IMR-90 (cell line): ENCODE measurements around the gene PIMREG. TPM values are rescaled to one million over a fixed set of nuclear protein-coding genes. Genes with fewer than 3 reads are reported as not detected.
A peak's percentile ranks its signal among the peaks of the same experiment; 100 is the strongest.

Experiments used
- ATAC-seq: fragments of 200-7000 bp; cut with Tn5 transposase; 2 replicates; pipeline ENCODE4 v1.9.1; 2020; ENCODE audit warnings: low read depth, mild to moderate bottlenecking, moderate library complexity
- BruUV-seq: library from RNA; stranded (reverse); fragments of 400-500 nt; replicated peaks from 2 replicates; lab custom pipeline; 2021; lab: Mats Ljungman, UMichigan
- CTCF ChIA-PET: fragments of 300-600 bp; formaldehyde crosslinking; extraction: SDS; loops from one replicate; lab custom pipeline; 2021; ENCODE audit warnings: antibody characterized with exemption; lab: Yijun Ruan, JAX
- POLR2A ChIA-PET: fragments of 300-600 bp; sonication (Branson Sonifier 250); formaldehyde crosslinking; loops from one replicate; lab custom pipeline; 2022; ENCODE audit warnings: antibody characterized with exemption; ENCODE audit not compliant: unreplicated experiment; lab: Charles Lee
- DNase-seq: peaks from one replicate; pipeline ENCODE4 v3.0.0; 2013
- H2AFZ ChIP-seq: replicated peaks from 2 replicates; pipeline ENCODE3; 2013; ENCODE audit warnings: low read length, mild to moderate bottlenecking; ENCODE audit not compliant: poor library complexity
- H2AK5ac ChIP-seq: 2 replicates; pipeline ENCODE4 v1.6.1; 2013; ENCODE audit warnings: low read depth, low read length, inconsistent platforms
- H2AK9ac ChIP-seq: replicated peaks from 2 replicates; pipeline ENCODE3; 2013; ENCODE audit warnings: mild to moderate bottlenecking, low read depth, low read length, moderate library complexity; ENCODE audit not compliant: poor library complexity
- H2BK120ac ChIP-seq: 2 replicates; pipeline ENCODE4 v1.6.1; 2013; ENCODE audit warnings: low read depth, low read length, inconsistent platforms
- H2BK15ac ChIP-seq: 3 replicates; pipeline ENCODE4 v1.6.1; 2013; ENCODE audit warnings: low read depth, low read length, inconsistent platforms
- H2BK20ac ChIP-seq: 2 replicates; pipeline ENCODE4 v1.6.1; 2013; ENCODE audit warnings: low read depth, mild to moderate bottlenecking, inconsistent platforms, low read length, moderate library complexity
- H2BK5ac ChIP-seq: 2 replicates; pipeline ENCODE4 v1.6.1; 2013; ENCODE audit warnings: mild to moderate bottlenecking, low read depth, low read length, inconsistent platforms; ENCODE audit not compliant: poor library complexity, severe bottlenecking
- H3K14ac ChIP-seq: replicated peaks from 2 replicates; pipeline ENCODE4 v1.6.1; 2013; ENCODE audit warnings: low read depth, low read length, inconsistent platforms
- H3K18ac ChIP-seq: 2 replicates; pipeline ENCODE4 v1.6.1; 2013; ENCODE audit warnings: low read depth, low read length, control low read depth
- H3K23ac ChIP-seq: 2 replicates; pipeline ENCODE4 v1.6.1; 2013; ENCODE audit warnings: low read depth, low read length, inconsistent platforms
- H3K27ac ChIP-seq: 2 replicates; pipeline ENCODE4 v1.5.1; 2013; ENCODE audit warnings: mild to moderate bottlenecking, control low read depth, low read length; ENCODE audit not compliant: insufficient read depth
- H3K27me3 ChIP-seq: 2 replicates; pipeline ENCODE4 v1.6.1; 2013; ENCODE audit warnings: low read length; ENCODE audit not compliant: control insufficient read depth, insufficient read depth
- H3K36me3 ChIP-seq: 2 replicates; pipeline ENCODE4 v1.6.1; 2013; ENCODE audit warnings: low read length, mixed read lengths; ENCODE audit not compliant: control insufficient read depth, insufficient read depth
- H3K4ac ChIP-seq: 2 replicates; pipeline ENCODE4 v1.6.1; 2013; ENCODE audit warnings: low read depth, low read length, inconsistent platforms
- H3K4me1 ChIP-seq: 2 replicates; pipeline ENCODE4 v1.6.1; 2013; ENCODE audit warnings: low read length, mixed read lengths; ENCODE audit not compliant: control insufficient read depth, insufficient read depth
- H3K4me2 ChIP-seq: 2 replicates; pipeline ENCODE4 v1.6.1; 2013; ENCODE audit warnings: low read depth, mild to moderate bottlenecking, control low read depth, low read length, moderate library complexity
- H3K4me3 ChIP-seq: 2 replicates; pipeline ENCODE4 v1.5.1; 2013; ENCODE audit warnings: low read depth, mild to moderate bottlenecking, control low read depth, low read length, moderate library complexity; ENCODE audit not compliant: insufficient read depth
- H3K56ac ChIP-seq: 2 replicates; pipeline ENCODE4 v1.6.1; 2013; ENCODE audit warnings: low read length, inconsistent platforms; ENCODE audit not compliant: insufficient read depth; ENCODE audit errors: extremely low read depth
- H3K79me1 ChIP-seq, 2 experiments: 2 replicates each; pipeline ENCODE4 v1.6.1; 2013; ENCODE audit warnings: low read length in 2 of 2, inconsistent platforms in 1 of 2, low read depth in 1 of 2
- H3K9ac ChIP-seq: 2 replicates; pipeline ENCODE4 v1.6.1; 2013; ENCODE audit warnings: low read depth, low read length, control low read depth
- H3K9me1 ChIP-seq: 2 replicates; pipeline ENCODE4 v1.6.1; 2013; ENCODE audit warnings: low read length, inconsistent platforms; ENCODE audit not compliant: insufficient read depth
- H3K9me3 ChIP-seq: 2 replicates; pipeline ENCODE4 v1.6.1; 2013; ENCODE audit warnings: low read length; ENCODE audit not compliant: control insufficient read depth, insufficient read depth
- H4K20me1 ChIP-seq: 2 replicates; pipeline ENCODE4 v1.6.1; 2013; ENCODE audit warnings: low read length, inconsistent platforms; ENCODE audit not compliant: insufficient read depth
- H4K5ac ChIP-seq: 2 replicates; pipeline ENCODE4 v1.6.1; 2013; ENCODE audit warnings: mild to moderate bottlenecking, low read depth, low read length, control low read depth
- H4K8ac ChIP-seq, 2 experiments: 2 replicates each; pipeline ENCODE4 v1.6.1; 2013; ENCODE audit warnings: low read depth in 2 of 2, low read length in 2 of 2, control low read depth in 1 of 2, inconsistent platforms in 1 of 2
- H4K91ac ChIP-seq: 2 replicates; pipeline ENCODE4 v1.6.1; 2013; ENCODE audit warnings: low read depth, low read length, inconsistent platforms; ENCODE audit not compliant: insufficient read depth
- ELK1 ChIP-seq: fragments of 150-350 bp; IDR thresholded peaks from 2 replicates; pipeline ENCODE4 v1.6.1; 2016; ENCODE audit warnings: low read depth, mild to moderate bottlenecking, low read length, moderate library complexity, borderline replicate concordance
- NFE2L2 ChIP-seq: fragments of 150-350 bp; IDR thresholded peaks from 2 replicates; pipeline ENCODE4 v1.6.1; 2016; ENCODE audit warnings: low read depth, mild to moderate bottlenecking, low read length
- POLR2A ChIP-seq: IDR thresholded peaks from 2 replicates; pipeline ENCODE4 v1.6.1; 2012; ENCODE audit warnings: mild to moderate bottlenecking, low read depth, low read length
- WGBS, 2 experiments: methylation state at CpG; one replicate each; pipeline versions ENCODE4 v1.1.5 to v1.1.7; 2013; ENCODE audit warnings: missing lambda C conversion rate in 2 of 2; ENCODE audit not compliant: insufficient read length in 1 of 2; ENCODE audit errors: extremely low coverage in 2 of 2; 5-methylcytosine and 5-hydroxymethylcytosine counted together
- dilution Hi-C: fragments of 300-500 bp; cut with HindIII; formaldehyde crosslinking; loops from one replicate; pipeline ENCODE4 v1.14.3; 2018; ENCODE audit warnings: low sequenced_read_pairs; ENCODE audit not compliant: unreplicated experiment
- in situ Hi-C: fragments of 300-500 bp; cut with MboI; formaldehyde crosslinking; loops from 3 replicates; pipeline ENCODE4 v1.14.3; 2019; ENCODE audit warnings: low sequenced_read_pairs, inconsistent platforms, mixed read lengths
- intact Hi-C: fragments of 100-400 bp; cut with micrococcal nuclease; formaldehyde crosslinking; loops from 2 replicates; pipeline ENCODE4 v1.10.0; 2022
- polyA plus RNA-seq, 3 experiments: library from polyadenylated mRNA; depleted of rRNA; stranded (reverse); fragments of >200 nt; gene quantifications; 2 replicates each; pipeline ENCODE4 v1.2.3, GENCODE V29; 2012; ENCODE audit warnings: low replicate concordance in 1 of 3
- total RNA-seq: library from RNA; depleted of rRNA; stranded (reverse); fragments of >200 nt; gene quantifications from 2 replicates; pipeline ENCODE4 v1.2.3, GENCODE V29; 2012

Gene PIMREG
- total and polyA plus RNA-seq, 2 of the 4 experiments (the other 2 are of a cell fraction) = 21.5 to 25.9 TPM

- no peak for TF ChIP-seq ELK1
Observed at GRCh38 chr17:6443692-6444570, at the start of gene PIMREG (continued).

- Histone ChIP-seq H2BK5ac (no peak overlapping the region), H2AFZ (no peak overlapping the region), H3K9ac (no peak overlapping the region), H2BK20ac (no peak overlapping the region), H2AK5ac (no peak overlapping the region), H3K14ac (no peak overlapping the region), H3K9me1 (no peaks in the 10 kb centered on the region), H4K91ac (no peak overlapping the region), H3K9me3 (no peaks in the 10 kb centered on the region; the same call in 1 of the 2 replicates), H3K56ac (no peak overlapping the region), H3K79me1 (no peaks in the 10 kb centered on the region), H3K4ac (no peak overlapping the region), H4K20me1 (no peaks in the 10 kb centered on the region), H3K4me3 (no peak overlapping the region), H3K27ac (no peak overlapping the region), H3K23ac (no peak overlapping the region), H3K4me1 (no peaks in the 10 kb centered on the region), H3K27me3 (peaks cover 3% of the 10 kb centered on the region; the same call in 1 of the 2 replicates), H3K36me3 (no peaks in the 10 kb centered on the region), H4K5ac (no peak overlapping the region), H2BK15ac (no peak overlapping the region), H4K8ac (no peak overlapping the region), H3K18ac (no peak overlapping the region), H2AK9ac (no peak overlapping the region), H2BK120ac (no peak overlapping the region), H3K4me2 (no peak overlapping the region)
- no TSS peak for BruUV-seq
- intact Hi-C loops (no loop called here), in situ Hi-C loops (no loop called here), dilution Hi-C loops (no loop called here)
- peak; percentile 35; the same call in 1 of the 2 replicates for TF ChIP-seq NFE2L2
- no peak for TF ChIP-seq POLR2A
- ATAC-seq (no peak), DNase-seq (no peak)
- no CpG with 5 or more reads among the region's 2 CpGs for WGBS, 2 experiments
- POLR2A ChIA-PET = no interaction called here
- CTCF ChIA-PET = no interaction called here
Observed at GRCh38 chr17:6398955-6399354, 45.3 kb upstream of the PIMREG start.
